ENCODE results near the gene MKX.

The MKX gene

DNA sequence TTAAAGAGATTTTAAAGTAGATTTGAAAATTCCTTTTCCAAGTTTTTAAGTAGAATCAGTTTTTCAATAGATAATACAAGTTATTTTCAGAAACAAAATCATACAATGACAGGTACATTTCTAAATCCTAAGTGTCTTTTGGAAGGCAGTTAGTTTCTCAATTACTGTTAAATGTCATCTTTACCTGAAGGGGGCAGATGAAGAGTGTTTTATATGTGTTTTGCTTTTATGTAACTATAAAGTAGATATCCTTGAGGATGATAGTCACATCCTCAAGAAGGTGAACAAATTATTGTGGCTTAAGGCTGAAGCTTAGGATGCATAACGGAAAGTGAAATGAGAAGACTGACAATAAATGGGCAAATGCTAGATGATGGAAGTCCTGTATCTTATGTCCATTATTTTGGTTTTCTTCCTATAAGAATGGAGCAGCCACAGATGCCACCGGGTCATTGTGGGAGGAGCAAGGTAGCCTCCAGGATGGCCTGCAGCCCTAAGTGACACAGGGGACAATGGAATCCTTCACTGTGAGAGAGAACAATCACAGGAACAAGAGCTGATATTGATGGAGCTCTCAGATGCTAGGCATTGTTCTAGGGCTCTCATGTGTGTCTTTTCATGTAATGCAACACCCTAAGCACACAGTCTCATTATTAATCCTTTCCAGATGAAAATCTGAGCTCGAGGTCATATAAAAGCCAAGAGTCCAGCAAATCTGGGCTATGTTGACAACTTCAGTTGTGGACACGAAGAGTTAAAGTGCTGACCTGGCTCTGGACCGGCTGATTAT, 14.1 kb upstream of the MKX start:
- Histone ChIP-seq H3K9me3 (no peaks in the 10 kb centered on the region), H3K4me1 (no peaks in the 10 kb centered on the region), H3K4me3 (no peak overlapping the region), H3K27me3 (no peaks in the 10 kb centered on the region), H3K36me3 (no peaks in the 10 kb centered on the region), H3K27ac (no peak overlapping the region)
- DNase-seq, result no peak
- intact Hi-C loops (cut with DNase I; ENCODE audit: low total_unique reads), result no loop called here
- TF ChIP-seq, protein P1, sequence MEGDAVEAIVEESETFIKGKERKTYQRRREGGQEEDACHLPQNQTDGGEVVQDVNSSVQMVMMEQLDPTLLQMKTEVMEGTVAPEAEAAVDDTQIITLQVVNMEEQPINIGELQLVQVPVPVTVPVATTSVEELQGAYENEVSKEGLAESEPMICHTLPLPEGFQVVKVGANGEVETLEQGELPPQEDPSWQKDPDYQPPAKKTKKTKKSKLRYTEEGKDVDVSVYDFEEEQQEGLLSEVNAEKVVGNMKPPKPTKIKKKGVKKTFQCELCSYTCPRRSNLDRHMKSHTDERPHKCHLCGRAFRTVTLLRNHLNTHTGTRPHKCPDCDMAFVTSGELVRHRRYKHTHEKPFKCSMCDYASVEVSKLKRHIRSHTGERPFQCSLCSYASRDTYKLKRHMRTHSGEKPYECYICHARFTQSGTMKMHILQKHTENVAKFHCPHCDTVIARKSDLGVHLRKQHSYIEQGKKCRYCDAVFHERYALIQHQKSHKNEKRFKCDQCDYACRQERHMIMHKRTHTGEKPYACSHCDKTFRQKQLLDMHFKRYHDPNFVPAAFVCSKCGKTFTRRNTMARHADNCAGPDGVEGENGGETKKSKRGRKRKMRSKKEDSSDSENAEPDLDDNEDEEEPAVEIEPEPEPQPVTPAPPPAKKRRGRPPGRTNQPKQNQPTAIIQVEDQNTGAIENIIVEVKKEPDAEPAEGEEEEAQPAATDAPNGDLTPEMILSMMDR (IDR thresholded peaks at IDR 0.05), result no peak

DNA sequence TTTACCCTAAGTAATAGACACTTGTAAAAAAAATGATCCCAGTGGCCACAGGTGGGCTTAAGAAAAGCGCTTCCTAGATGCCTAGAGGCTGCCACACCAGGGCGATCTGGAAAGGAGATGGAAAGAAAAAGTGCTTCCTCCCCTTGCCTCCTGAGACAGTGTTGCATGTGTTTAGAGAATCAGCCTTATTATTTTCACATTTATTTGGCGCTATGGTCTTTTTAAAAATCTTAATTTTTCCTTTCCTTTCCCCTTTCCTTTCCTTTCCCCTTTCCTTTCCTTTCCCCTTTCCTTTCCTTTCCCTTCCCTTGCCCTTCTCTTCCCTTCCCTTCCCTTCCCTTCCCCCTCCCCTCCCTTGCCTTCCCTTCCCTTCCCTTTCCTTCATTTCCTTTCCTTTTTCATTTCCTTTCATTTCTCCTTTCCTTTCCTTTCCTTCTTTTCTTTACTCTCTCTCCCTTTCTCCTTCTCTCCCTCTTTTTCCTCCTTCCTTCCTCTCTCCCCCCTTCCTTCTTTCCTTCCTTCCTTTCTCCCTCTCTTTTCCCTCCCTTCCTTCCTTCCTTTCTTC, 7.1 kb upstream of the MKX start:
- H3K27ac ChIP-seq, result no peak overlapping the region
- TF ChIP-seq, protein P1 (IDR thresholded peaks at IDR 0.05), result no peak
- intact Hi-C loops (cut with DNase I; ENCODE audit: low total_unique reads), result no loop called here
- no peaks in the 10 kb centered on the region for H3K27me3 ChIP-seq
- H3K9me3 ChIP-seq, result no peaks in the 10 kb centered on the region
- no peaks in the 10 kb centered on the region for H3K4me1 ChIP-seq
- no peaks in the 10 kb centered on the region for H3K36me3 ChIP-seq
- H3K4me3 ChIP-seq, result no peak overlapping the region
- DNase-seq, result no peak

DNA sequence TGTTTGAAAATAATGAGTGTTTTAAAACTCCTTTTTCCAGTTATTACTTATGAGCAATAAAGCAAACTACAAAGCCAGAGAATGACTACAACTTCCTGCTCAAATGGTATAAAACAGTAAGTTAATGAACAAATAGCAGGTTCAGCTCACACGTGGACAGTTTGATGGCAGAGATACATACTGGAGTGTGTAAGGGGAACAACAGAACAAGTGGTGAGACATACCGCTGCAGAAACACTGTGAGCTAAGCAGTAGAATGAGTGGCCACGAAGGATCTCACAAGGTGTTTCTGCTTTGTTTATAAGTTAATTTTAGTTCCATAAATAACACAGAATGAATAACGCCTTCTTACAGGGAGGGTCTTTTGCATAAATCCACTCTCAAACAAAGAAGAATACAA, 3.0 kb upstream of the MKX start:
- Histone ChIP-seq H3K4me3 (no peak overlapping the region), H3K4me1 (peaks cover 0 to 28% (median 6%) of the 10 kb centered on the region in 4 donors), H3K27ac (no peak overlapping the region), H3K27me3 (peaks cover 0 to 4% of the 10 kb centered on the region in 2 donors), H3K36me3 (no peaks in the 10 kb centered on the region), H3K9me3 (no peaks in the 10 kb centered on the region)
- DNase-seq, result no peak
- TF ChIP-seq, protein P1 (IDR thresholded peaks at IDR 0.05), result no peak
- intact Hi-C loops (cut with DNase I; ENCODE audit: low total_unique reads), result loop anchor here (10.0 kb wide), 1 partner anchor 556 kb away; the partner anchor contains the start of gene MPP7

DNA sequence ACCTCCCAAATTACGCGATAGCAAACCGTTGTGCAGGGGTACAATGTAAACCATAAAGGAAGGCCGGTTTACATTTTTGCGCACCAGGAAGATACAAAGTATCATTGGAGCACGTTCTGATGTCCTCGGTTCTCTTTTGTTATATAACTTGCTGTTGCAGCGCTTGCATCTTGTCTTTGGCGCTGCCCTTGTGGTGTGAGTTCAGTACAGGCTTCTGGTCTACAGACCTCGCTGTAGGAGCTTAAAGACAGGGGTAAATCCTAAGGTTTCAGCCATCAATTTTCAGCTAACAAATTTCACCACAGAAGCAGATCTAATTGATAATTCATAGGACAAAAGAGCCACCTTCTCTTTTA, 1.5 kb upstream of the MKX start:
- TF ChIP-seq, protein P1 (IDR thresholded peaks at IDR 0.05), result no peak
- H3K4me3 ChIP-seq, result no peak overlapping the region
- no peaks in the 10 kb centered on the region for H3K9me3 ChIP-seq
- H3K27me3 ChIP-seq, result peaks cover 0 to 4% of the 10 kb centered on the region in 2 donors
- DNase-seq, result no peak
- no peaks in the 10 kb centered on the region for H3K36me3 ChIP-seq
- no peak overlapping the region for H3K27ac ChIP-seq
- peaks cover 0 to 29% (median 6%) of the 10 kb centered on the region in 4 donors for H3K4me1 ChIP-seq
- intact Hi-C loops (cut with DNase I; ENCODE audit: low total_unique reads), result loop anchor here (10.0 kb wide), 1 partner anchor 558 kb away; the partner anchor contains the start of gene MPP7

DNA sequence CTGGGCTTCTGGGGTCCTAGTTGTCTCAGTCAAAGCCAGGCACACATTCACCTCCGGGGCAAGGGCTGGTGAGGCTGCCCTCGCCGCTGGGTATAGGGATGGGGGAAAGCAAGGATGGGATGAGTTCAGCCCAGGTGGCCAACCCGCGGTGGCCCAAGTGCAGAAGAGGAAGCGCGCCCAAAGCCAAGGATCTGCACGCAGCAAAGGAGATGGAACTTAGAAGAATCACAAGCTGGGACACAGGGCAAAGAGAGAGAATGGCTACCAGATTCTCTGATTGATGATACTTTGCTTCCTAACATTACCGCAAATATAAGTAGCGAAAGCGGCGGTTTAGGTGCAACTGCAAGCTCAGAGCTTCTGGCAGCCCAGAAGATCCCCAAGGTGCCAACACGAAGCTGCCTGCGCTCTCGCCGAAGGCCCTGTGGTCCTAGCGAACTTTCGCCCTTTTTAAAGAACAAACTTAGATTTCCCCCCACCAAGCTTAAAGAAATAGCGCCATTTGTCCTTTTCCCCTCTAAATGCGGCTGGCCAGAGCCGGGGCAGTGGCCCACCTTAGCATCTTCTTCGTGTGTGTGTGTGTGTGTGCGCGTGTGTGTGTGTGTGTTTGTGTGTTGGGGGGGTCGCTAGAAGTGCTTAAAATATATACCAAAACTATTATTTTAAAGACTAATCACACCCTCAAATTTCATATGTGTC, 927 bp upstream of the MKX start:
- Histone ChIP-seq H3K4me3 (peak overlapping the region; percentile 63 to 87), H3K36me3 (no peaks in the 10 kb centered on the region), H3K9me3 (no peaks in the 10 kb centered on the region), H3K4me1 (peaks cover 0 to 34% (median 11%) of the 10 kb centered on the region in 4 donors), H3K27me3 (peaks cover 0 to 4% of the 10 kb centered on the region in 2 donors), H3K27ac (peak overlapping the region; percentile 98 to 99)
- no peak for DNase-seq
- TF ChIP-seq, protein P1 (IDR thresholded peaks at IDR 0.05), result no peak
- intact Hi-C loops (cut with DNase I; ENCODE audit: low total_unique reads), result loop anchor here (10.0 kb wide), 1 partner anchor 558 kb away; the partner anchor contains the start of gene MPP7

All from tibial artery (tissue), 4 donors.